GM08714 (cell line): ENCODE data around the gene TMUB1.

Source experiments
- H3K4me3 ChIP-seq: fragments of 200-500 bp; sonication (Bioruptor generic); 2 replicates; pipeline ENCODE4 v1.5.1; 2014; ENCODE audit warnings: mild to moderate bottlenecking, low read length, inconsistent platforms
- ZNF274 ChIP-seq: IDR thresholded peaks from 2 replicates; pipeline ENCODE4 v1.6.1; 2012; ENCODE audit warnings: mild to moderate bottlenecking, low read depth, low read length

Gene TMUB1

DNA sequence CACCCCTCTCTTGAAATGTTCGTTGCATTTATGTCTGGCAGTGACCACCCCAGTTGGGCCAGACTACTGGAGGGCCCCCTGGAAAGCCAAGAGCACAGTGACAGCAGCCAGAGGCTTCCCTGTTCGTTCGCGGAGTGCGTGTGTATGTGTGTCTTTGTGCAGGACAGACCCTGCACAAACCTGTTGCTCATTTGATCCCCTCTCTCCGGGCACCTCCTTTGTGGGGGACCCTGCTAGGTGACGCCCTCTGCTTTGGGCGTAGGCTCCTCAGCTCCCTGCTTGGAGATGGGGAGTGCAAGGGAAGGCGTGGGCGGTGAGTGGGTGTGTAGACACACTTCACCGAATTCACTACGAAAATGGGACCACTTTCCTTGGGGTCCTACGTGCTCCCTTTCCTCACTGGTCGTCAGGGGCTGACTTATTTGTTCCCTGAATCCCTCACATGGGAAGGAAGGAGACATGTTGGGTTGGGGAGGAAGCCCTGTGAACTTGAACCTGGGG lies 41.7 kb upstream of the TMUB1 start:
- no peak for TF ChIP-seq ZNF274
- H3K4me3 ChIP-seq: no peak overlapping the region

- no peak for TF ChIP-seq ZNF274
- no peak overlapping the region for H3K4me3 ChIP-seq
Observed at GRCh38 chr7:151124481-151124880, 41.2 kb upstream of the TMUB1 start.

- no peak for TF ChIP-seq ZNF274
- no peak overlapping the region for H3K4me3 ChIP-seq
Observed at GRCh38 chr7:151123822-151124464, 40.6 kb upstream of the TMUB1 start.

GRCh38 chr7:151123158-151123821 lies 40.0 kb upstream of the TMUB1 start:
- H3K4me3 ChIP-seq: no peak overlapping the region
- TF ChIP-seq ZNF274: no peak

DNA sequence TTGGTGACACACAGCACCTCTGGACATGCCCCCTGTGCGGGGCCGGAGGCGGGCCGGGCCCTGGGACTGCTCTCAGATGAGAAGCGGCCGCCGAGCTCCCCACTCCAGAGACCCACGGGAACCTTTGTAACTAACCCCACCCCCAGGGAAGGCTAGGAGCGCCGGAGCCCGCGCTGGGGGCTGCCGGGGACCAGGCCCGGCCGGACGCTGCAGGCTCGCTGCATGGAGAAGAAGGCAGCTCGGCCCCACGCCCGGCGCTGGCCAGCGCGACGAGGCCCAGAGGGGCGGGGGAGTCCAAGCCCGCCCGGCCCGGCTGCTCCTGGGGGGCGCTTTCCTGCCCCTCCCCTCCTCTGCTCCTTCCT lies 39.5 kb upstream of the TMUB1 start:
- no peak for TF ChIP-seq ZNF274

GRCh38 chr7:151122276-151122675 lies 39.0 kb upstream of the TMUB1 start:
- H3K4me3 ChIP-seq: no peak overlapping the region
- TF ChIP-seq ZNF274: no peak

More for the DNA sequence above, 39.5 kb upstream of the TMUB1 start:
- no peak overlapping the region for H3K4me3 ChIP-seq

DNA sequence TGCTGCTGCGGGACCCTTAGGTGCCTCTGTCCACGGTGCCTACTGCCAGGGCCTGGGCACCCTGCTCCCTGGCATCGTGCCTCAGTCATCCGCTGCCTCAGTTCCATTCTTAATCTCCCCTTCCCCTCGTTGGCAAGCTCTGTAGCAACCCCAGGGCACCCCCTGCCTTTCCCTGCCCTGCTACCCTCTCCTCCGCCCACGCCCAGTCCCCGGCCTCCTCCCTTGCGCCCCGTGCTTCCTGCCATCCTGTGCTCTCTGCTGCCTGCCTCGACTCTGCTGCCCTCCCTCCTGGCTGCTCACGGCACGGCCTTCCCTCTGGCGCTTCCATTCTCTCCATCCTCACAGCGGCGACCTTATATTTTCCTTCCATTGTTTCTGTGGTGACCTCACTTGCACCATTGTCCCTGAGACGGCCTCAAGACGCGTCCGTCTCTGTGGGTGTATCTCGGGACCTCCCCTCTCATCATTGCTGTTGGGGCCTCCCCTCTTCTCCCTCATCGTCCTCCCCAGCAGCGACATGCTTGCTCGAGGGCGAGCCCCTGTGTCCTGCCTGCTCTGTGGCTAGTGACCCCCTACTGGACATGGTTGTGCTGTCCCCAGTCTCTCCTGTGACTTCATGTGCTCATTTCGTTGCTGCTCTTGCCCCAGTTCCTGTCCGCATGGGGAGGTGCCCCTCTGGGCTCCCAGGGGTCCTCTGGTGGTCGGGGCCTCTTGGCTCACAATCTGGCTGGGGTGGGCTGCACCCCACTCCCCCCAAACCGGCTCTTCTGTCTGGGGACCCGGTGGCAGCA lies 38.3 kb upstream of the TMUB1 start:
- no peak for TF ChIP-seq ZNF274
- no peak overlapping the region for H3K4me3 ChIP-seq

DNA sequence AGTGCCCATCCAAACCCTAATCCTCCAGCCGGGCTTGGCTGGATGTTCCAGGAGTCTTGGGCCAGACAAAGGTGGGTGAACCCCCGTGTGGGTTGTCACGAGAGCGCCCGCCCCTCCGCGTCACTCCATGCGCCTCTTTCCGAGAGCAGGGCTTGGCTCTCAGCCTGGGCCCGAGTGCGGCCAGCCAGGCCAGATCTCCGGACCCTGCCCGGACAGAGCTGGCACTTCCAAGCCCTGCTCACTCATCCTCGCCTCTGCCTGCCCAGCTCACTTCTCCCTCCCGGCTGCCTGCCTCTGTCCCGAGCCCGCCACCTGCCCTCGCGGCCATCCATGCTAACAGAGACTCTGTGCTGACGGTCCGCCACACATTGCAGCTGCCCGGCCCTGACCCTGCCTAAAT lies 37.6 kb upstream of the TMUB1 start:
- no peak for TF ChIP-seq ZNF274

GRCh38 chr7:151119902-151120301 lies 36.6 kb upstream of the TMUB1 start:
- no peak for TF ChIP-seq ZNF274
- no peak overlapping the region for H3K4me3 ChIP-seq

More for the DNA sequence above, 37.6 kb upstream of the TMUB1 start:
- no peak overlapping the region for H3K4me3 ChIP-seq

- TF ChIP-seq ZNF274: no peak
- H3K4me3 ChIP-seq: no peak overlapping the region
Observed at GRCh38 chr7:151119055-151119415, 35.7 kb upstream of the TMUB1 start.

DNA sequence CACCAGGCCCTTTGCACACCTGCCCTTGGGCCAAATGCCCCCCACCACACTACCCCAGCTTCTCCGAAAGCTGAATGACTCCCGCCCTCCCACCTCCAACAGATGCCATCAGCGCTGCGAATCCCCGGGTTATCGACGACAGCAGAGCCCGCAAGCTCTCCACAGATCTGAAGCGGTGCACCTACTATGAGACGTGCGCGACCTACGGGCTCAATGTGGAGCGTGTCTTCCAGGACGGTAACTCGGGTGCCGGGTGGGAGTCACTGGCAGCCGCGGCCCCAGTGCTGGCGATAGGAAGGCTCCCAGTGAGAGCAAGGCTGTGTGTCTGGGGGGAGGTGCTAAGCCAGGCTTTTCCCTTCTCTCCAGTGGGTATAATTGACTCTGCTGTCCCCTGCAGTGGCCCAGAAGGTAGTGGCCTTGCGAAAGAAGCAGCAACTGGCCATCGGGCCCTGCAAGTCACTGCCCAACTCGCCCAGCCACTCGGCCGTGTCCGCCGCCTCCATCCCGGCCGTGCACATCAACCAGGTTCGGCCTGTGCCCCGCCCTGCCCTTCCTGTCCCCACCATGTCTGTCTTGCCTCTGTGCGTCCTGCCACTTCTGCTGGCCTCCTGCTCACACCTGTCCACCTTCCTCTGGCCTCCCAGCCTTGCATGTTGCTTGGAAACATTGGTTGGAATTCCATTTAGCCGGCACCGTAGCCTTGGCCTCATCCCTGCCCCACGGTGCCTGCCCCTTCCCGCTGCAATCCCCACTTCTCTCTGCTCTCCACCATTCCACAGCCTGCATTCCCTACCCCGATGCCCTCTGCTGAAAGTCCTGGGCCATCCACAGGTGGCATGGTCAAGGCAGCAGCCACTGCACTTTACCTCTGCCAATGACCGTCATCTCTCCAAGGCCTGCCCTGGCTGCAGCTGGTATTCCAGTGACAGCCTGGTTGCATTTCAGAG lies 35.1 kb upstream of the TMUB1 start:
- no peak for TF ChIP-seq ZNF274
- no peak overlapping the region for H3K4me3 ChIP-seq

DNA sequence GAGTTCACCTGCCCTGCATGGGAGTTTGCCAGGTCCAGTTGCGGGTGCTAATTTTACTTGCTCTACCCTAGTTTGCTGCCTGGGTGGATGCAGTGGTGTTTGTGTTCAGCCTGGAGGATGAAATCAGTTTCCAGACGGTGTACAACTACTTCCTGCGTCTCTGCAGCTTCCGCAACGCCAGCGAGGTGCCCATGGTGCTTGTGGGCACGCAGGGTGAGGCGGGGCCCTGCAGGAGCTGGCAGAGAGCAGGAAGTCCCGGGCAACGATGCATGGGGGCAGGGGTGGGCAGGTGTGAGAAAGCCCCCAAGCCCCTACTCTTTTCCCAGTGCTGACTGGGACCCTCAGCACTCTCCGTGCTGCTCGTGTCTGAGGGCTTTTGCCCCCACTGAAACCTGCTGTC lies 34.3 kb upstream of the TMUB1 start:
- no peak overlapping the region for H3K4me3 ChIP-seq
- TF ChIP-seq ZNF274: no peak

DNA sequence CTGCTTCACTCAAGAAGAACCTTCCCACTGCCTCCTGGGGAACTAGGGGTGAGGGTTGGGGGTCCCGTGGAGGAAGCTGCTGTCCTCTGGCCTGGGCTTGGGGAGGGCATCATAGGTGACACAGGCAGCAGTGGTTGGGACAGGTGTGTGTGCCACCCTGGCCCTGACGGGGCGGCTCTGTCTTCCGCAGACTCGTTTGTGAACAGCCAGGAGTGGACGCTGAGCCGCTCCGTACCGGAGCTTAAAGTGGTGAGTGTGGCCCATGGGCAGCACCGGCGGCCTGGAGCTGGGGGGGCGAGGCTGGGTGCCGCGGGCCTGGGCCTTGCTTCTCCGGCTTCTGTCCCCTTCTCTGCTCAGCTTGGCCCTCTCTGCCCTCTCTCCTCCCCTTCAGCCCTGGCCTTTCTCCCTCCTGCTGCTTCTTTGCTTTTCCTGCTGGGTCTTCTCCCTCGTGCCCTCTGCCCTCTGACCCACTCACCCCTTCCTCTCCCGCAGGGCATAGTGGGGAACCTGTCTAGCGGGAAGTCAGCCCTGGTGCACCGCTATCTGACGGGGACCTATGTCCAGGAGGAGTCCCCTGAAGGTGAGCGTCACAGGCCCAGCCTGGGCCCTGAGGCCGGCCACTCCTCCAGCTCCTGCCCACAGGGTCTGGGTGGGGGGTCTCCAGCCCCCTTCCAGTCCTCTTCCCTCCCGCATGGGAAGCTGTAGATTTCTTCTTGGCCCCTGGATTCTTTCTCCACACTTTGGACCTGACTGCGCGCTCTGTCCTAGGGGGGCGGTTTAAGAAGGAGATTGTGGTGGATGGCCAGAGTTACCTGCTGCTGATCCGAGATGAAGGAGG lies 33.5 kb upstream of the TMUB1 start:
- TF ChIP-seq ZNF274: no peak
- H3K4me3 ChIP-seq: no peak overlapping the region
